ENCODE data around the gene RNF11.
A peak's percentile ranks its signal among the peaks of the same experiment; 100 is the strongest.

The RNF11 gene

GRCh38 chr1:51297401-51298321 is 61.6 kb downstream of the RNF11 start:
- no peak for DNase-seq

- no peak for DNase-seq
These were observed 62.2 kb downstream of the RNF11 start for GRCh38 chr1:51298322-51298705.

DNA sequence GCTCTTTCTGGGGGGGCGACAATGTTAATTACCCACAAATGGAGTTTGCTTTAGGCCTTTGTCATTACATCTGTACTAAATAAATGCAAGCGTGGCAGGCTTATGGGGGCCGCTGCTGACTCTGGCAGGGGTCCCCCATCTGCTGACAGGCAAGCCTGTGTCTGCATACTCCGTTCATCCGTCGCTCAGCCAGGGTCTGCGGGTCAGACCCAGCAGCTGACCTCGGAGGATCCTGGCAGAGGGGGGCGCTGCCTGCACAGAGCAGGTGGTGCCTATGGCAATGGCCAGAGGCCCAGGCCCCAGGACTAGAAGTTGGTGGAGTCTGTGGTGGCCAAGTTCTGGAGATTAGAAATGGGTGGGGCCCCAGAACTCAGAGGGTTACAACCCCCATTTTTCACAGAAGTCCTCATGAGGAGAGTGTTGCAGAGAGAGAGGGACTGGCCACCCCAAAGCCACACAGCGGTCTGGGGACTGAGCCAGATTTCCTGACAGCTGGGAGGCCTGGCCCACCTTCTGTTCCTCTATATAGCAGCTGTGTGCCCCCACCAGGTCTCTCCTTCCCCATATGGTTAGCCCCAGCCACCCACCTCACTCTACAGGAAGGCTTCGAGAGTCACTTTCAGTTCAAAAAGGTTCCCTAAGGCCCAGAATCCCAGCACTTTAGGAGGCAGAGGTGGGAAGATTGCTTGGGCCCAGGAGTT is 63.3 kb downstream of the RNF11 start:
- no peak for DNase-seq

GRCh38 chr1:51299981-51300670 is 64.1 kb downstream of the RNF11 start:
- no peak for DNase-seq

DNA sequence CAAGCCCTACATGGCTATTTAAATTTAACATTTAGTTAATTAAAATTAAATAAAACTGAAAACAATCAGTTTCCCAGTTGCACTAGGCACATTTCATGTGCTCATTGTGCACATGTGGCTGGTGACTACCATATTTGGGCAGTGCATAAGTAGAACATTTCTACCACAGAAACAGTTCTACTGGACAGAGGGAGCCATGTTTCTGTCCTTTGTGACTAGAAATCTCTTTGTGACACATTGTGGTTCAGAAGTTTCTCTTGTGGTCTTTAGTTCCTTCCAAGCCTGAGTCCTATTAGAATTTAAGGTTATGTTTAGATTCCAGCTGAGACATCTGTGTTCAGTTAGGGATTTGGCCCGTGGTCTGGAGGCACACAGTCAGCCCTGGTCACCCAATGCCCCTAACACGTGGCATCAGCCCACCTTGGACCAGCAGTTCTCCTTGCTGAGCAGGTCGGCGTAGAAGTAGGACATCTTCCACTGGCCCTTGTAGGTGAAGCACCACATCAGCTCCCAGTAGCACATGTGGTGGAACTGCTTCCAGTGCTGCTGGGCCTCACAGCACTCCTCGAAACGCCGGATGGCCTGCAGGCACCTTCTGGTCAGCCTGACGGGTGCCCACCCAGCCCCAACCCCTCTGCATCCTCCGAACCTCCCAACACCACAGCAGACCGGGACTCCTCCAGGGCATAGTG is 65.2 kb downstream of the RNF11 start:
- DNase-seq, result no peak

DNA sequence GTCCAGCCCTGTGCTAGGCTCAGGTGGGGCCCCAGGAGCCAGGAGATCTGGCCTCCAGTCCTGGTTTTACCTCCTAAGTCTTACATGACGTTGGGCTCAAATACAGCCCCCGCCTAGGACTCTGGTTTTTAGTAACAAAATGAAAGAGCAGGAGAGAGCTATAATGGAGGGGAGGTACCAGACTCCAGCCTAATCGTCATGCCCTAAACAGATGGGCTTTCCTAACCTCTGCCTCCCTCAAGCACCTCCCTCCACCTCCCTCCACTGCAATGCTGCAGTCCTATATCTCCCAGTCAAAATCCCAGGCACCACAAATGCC is 65.7 kb downstream of the RNF11 start:
- no peak for DNase-seq

DNA sequence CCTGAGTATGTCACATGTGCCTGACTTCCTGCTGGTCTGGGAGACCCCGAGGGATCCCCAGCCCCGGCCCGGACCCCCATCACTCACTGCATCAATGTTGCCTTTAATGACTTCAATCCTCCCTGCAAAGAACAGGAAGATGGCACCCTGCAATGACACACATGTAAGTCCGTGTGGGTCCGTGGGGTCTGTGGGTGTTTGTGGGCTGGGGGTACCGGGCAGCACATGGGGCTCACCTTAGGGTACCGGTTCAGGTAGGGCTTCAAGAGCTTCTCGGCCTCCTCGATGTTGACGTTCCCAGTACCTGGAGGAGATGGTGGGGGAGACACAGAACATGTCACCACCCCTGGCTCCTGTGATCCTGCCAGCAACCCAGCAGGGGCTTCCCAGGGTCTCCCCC is 66.2 kb downstream of the RNF11 start:
- no peak for DNase-seq

GRCh38 chr1:51302746-51303145 is 66.7 kb downstream of the RNF11 start:
- DNase-seq, result no peak

DNA sequence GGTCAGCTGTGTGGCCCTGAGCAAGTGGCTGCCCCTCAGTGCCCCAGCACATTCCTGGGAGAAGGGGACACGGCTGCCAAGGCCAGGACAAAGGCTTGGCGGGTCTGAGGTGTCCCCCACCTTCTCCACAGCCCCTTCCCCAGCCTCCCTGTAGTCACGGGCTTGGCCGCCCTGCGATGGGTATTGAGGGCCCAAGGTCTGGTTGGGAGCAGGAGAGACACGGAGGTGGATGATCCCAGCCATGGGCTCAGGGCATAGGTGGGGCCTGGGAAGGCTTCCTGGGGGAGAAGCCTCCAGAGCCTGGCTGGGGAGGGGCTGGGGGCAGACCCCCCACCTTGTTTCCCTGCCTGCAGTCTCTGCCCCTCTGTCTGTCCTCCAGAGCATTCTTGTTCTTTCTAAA is 67.2 kb downstream of the RNF11 start:
- DNase-seq, result no peak

GRCh38 chr1:51303751-51304251 is 67.7 kb downstream of the RNF11 start:
- peak in 1 of 2 donors; percentile 46 for DNase-seq

DNA sequence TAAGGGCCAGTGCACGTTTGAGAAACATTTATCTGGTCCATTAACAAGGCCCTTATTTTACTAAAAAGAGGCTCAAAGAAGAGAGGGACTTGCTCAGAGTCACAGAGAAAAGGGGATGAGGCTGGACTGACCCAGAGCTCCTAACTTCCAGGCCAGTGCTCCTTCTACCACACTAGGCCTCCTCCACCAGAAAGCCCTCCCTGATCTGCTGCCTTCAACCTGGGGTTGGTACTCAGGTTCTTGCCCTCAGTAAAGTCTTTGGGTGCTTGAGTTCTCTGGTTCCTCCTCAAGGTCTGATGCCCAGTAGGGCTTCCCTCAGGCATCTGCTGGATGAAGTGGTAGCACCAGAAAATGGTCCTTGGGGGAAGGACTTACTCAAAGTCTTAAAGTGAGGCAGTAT is 68.3 kb downstream of the RNF11 start:
- no peak for DNase-seq

- DNase-seq, result no peak
These were observed 69.3 kb downstream of the RNF11 start for GRCh38 chr1:51305371-51305823.

DNA sequence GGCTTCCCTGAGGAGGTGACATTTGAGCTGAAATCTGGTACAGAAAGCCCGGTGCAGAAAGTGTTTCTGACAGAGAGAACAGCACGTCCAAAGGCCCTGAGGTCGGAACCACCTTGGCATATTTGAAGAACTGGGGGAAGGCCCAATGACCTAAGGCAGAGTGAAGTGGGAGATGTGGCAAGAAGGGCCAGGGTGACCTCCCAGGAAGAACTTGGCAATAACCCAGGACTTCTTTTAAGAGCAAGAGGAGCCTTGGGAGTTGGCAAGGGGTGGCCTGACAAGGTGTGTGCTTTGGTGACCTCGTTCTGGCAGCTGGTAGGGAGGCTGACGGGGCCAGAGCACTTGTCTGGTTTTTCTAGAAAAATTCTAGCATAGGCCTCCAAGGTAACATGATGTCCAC is 70.9 kb downstream of the RNF11 start:
- no peak for DNase-seq

- no peak for DNase-seq
These were observed 72.6 kb downstream of the RNF11 start for GRCh38 chr1:51308636-51309035.

DNA sequence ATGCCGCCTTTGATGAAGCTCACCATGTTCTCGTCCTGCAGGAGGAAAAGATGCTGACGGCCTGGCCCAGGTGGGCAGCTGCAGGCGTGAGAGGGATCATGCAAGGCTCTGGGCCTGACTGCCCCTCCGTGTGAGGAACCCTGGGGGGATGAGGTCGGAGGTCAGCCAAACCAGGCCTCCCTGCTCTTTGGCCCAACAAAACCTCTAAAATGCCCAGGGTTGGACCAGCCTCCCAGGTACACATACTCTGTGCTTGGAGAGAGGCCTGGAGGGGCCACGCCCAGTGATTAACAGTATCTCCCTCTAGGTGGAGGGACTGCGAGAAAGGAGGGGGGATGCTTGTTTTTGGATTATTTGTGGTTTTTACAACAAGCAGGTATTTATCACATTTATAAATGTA is 73.2 kb downstream of the RNF11 start:
- DNase-seq, result no peak

- DNase-seq, result no peak
These were observed 75.0 kb downstream of the RNF11 start for GRCh38 chr1:51310871-51311613.

DNA sequence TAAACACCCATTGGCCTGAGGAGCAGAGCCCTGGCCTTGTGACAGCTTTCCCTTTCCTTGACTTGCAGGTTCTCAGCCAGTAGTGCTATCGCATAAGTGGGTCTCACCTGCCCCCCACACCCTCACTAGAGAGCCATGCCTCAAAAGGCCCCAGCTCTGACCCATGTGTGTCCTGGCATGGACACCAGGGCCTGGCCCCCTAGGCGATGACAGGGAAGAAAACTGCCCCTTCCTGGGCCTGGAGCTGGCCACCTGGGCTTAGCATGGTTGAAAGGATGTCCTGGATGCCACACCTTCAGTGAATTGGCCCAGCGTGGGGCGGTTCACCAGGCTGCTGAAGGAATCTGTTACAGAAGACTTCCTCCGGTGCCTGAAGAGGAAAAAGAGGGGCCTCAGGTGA is 75.8 kb downstream of the RNF11 start:
- no peak for DNase-seq

GRCh38 chr1:51312718-51313117 is 76.6 kb downstream of the RNF11 start:
- no peak for DNase-seq

GRCh38 chr1:51313268-51313852 is 77.3 kb downstream of the RNF11 start:
- DNase-seq, result no peak

DNA sequence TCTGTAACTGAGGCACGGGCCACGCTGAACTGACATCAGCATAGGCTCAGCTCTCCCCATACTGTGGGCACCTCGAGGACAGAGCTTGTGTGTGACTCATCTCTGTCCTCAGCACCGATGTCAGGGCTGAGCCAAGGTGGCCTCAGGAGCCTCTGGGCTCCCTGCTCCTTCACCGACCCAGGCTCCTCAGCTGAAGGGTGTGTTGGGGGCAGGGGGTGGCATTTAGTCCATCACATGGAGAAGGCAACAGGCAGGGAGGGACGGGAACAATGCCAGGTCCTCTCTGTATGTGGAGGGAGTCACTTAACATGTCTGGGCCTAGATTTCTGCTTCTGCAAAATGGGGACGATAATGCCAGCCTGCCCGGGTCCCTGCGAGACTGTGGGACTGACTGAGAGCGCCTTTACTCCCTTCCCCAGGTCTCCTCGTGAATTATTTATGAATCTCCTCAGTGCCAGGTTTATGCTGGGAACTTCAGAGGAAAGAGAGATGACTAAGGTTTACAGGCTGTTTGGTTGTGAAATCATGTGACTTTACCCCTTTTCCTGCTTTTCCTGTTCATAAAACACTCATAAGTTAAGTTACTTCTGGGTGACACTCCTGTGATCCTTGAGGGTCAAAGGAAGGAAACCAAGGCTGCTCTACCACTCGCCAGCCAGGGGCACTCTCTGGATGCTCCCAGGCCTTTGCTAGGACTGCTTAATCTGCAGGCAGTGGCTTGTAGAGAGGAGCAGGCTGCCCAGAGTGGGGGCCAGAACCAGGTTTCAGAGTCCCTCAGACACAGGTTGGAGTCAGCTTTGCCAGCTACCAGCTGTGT is 78.1 kb downstream of the RNF11 start:
- DNase-seq, result no peak

- DNase-seq, result no peak
These were observed 78.9 kb downstream of the RNF11 start for GRCh38 chr1:51314974-51315373.
